Sigmoid colon (tissue), 3 donors: Measurements from ENCODE around the gene RRN3.

Experiments used
- POLR2A ChIP-seq, 2 donors: fragments of 450-650 bp; IDR thresholded peaks; one replicate each; pipeline ENCODE4 v1.6.1; 2016; ENCODE audit warnings: antibody characterized with exemption in 2 of 2, mild to moderate bottlenecking in 2 of 2, moderate library complexity in 2 of 2
- TF ChIP-seq, protein P1 (sequence below), 4 experiments: fragments of 450-650 bp in 3 of 4; fragments of 200-600 bp in 1 of 4; IDR thresholded peaks; one replicate each; pipeline ENCODE4 v1.5.1; 2016 to 2019; ENCODE audit warnings: antibody characterized with exemption in 4 of 4, mild to moderate bottlenecking in 3 of 4, moderate library complexity in 2 of 4

DNA sequence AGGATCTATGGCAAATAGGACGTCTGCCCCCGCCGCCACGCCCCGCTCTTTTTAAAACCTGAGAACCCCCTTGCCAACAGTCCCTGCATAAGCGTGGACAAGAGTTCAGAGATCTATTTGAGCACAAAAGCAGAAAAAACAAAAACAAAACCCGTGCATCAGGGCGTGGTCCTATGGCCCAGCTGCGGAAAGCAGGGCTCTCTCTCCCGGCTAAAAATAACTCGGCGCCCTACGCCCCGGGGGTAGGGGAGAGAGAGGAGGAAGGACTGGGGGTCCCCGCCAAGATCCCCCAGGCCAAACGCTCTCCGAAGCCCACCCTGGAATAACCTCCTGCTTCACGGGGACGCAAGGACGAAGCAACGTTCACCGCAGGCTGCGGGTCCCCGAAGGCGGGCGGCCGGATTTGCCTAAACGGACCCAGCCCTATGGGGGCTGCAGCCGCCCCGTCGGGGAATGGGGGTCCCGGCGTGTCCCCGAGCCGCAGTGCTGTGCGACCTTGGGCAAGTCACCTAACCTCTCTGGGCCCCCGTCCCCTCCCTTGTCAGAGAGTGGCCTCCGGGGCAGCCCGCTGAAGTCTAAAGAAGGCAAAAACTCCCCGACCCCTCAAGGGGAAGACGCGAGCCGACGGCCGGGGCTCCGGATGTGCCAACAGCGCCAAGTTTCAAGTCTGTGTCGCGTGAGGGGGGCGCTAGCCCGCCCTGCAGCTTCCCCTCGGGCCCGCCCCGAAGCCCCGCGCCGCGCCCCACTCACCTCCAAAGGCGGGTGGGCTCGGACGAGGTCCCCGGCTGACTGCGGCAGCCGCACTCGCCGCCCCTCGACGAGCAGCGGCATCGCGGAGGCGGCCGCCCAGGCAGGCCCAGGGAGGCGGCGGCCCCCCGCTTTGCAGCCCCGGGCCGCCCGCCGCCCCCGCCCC, 38.7 kb downstream of the RRN3 start:
- TF ChIP-seq, protein P1, sequence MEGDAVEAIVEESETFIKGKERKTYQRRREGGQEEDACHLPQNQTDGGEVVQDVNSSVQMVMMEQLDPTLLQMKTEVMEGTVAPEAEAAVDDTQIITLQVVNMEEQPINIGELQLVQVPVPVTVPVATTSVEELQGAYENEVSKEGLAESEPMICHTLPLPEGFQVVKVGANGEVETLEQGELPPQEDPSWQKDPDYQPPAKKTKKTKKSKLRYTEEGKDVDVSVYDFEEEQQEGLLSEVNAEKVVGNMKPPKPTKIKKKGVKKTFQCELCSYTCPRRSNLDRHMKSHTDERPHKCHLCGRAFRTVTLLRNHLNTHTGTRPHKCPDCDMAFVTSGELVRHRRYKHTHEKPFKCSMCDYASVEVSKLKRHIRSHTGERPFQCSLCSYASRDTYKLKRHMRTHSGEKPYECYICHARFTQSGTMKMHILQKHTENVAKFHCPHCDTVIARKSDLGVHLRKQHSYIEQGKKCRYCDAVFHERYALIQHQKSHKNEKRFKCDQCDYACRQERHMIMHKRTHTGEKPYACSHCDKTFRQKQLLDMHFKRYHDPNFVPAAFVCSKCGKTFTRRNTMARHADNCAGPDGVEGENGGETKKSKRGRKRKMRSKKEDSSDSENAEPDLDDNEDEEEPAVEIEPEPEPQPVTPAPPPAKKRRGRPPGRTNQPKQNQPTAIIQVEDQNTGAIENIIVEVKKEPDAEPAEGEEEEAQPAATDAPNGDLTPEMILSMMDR (IDR thresholded peaks at IDR 0.05): no peak
- TF ChIP-seq POLR2A (IDR thresholded peaks at IDR 0.05): no peak
